Epithelial cell of esophagus (primary cell): ENCODE measurements around the gene MYO18B.

Source experiments
- DNase-seq: peaks from one replicate; pipeline ENCODE4 v3.0.0; 2010; ENCODE audit warnings: low read depth
- H3K4me3 ChIP-seq: 2 replicates; pipeline ENCODE4 v1.5.1; 2011; ENCODE audit warnings: mild to moderate bottlenecking, low read length, control low read depth
- TF ChIP-seq, protein P1 (sequence below): IDR thresholded peaks from 2 replicates; pipeline ENCODE4 v1.5.1; 2011; ENCODE audit warnings: low read depth, mild to moderate bottlenecking, low read length, control low read depth, inconsistent platforms; ENCODE audit not compliant: insufficient read depth; ENCODE audit errors: missing control alignments

The MYO18B gene

GRCh38 chr22:25997886-25998775, 256.1 kb downstream of the MYO18B start:
- TF ChIP-seq, protein P1, sequence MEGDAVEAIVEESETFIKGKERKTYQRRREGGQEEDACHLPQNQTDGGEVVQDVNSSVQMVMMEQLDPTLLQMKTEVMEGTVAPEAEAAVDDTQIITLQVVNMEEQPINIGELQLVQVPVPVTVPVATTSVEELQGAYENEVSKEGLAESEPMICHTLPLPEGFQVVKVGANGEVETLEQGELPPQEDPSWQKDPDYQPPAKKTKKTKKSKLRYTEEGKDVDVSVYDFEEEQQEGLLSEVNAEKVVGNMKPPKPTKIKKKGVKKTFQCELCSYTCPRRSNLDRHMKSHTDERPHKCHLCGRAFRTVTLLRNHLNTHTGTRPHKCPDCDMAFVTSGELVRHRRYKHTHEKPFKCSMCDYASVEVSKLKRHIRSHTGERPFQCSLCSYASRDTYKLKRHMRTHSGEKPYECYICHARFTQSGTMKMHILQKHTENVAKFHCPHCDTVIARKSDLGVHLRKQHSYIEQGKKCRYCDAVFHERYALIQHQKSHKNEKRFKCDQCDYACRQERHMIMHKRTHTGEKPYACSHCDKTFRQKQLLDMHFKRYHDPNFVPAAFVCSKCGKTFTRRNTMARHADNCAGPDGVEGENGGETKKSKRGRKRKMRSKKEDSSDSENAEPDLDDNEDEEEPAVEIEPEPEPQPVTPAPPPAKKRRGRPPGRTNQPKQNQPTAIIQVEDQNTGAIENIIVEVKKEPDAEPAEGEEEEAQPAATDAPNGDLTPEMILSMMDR = no peak

GRCh38 chr22:26002456-26002855, 260.5 kb downstream of the MYO18B start:
- TF ChIP-seq, protein P1 = no peak
- H3K4me3 ChIP-seq = no peak overlapping the region
- no peak for DNase-seq

More at GRCh38 chr22:25997886-25998775, 256.1 kb downstream of the MYO18B start:
- no peak overlapping the region for H3K4me3 ChIP-seq
- no peak for DNase-seq

GRCh38 chr22:26004477-26004876, 262.5 kb downstream of the MYO18B start:
- TF ChIP-seq, protein P1 = no peak
- DNase-seq = no peak
- no peak overlapping the region for H3K4me3 ChIP-seq

DNA sequence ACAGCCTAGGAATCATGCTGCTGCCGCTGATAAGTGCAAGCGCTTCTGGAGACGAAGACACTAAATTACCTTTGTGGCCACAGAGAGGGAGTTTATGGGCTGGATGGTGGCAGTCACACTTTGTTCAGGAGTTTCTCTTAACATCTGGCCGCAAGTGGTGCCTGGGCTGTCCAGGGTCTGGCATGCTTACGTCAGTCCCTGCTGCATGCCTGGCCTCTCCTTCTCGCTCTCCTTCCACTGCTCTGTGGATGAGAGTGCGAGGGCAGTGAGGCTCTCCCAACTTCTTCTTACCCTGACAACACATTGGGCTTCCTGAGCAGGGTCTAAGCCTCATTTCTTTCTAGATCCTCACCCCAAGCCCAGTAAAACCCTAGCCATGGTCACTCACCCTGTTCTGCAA, 266.6 kb downstream of the MYO18B start:
- DNase-seq = no peak
- no peak overlapping the region for H3K4me3 ChIP-seq
- TF ChIP-seq, protein P1 = no peak

GRCh38 chr22:26016916-26017315, 274.9 kb downstream of the MYO18B start:
- TF ChIP-seq, protein P1 = no peak
- no peak for DNase-seq
- no peak overlapping the region for H3K4me3 ChIP-seq

GRCh38 chr22:26017932-26018331, 275.9 kb downstream of the MYO18B start:
- no peak for DNase-seq
- no peak overlapping the region for H3K4me3 ChIP-seq
- TF ChIP-seq, protein P1 = no peak

GRCh38 chr22:26019596-26019995, 277.6 kb downstream of the MYO18B start:
- DNase-seq = no peak
- no peak overlapping the region for H3K4me3 ChIP-seq
- TF ChIP-seq, protein P1 = no peak
